ENCODE results near the gene RAPGEF5.

Gene RAPGEF5

GRCh38 chr7:22255834-22256233 lies 101.1 kb downstream of the RAPGEF5 start:
- FAIRE-seq, result no peak

- FAIRE-seq, result no peak
These were observed 101.6 kb downstream of the RAPGEF5 start for GRCh38 chr7:22255342-22255741.

- FAIRE-seq, result no peak
These were observed 103.9 kb downstream of the RAPGEF5 start for GRCh38 chr7:22252936-22253536.

DNA sequence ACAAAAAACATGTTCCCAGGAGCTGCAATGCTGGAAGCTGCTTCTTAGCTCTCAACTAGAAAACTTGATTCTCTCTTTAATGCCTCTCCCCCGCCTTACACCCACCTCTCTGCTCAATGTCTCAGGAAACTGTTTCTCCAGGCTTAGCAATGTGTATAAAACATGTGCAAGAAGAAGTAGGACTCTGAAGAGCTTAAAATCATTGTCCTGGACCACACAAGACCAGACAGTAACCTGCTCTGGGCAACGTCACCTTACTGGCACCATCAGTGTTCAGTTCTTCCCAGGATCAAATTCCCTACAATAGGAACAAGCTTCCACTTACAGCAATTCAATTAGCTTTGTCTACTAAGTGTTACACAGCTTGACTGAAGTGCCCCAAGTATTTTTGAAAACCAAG lies 104.9 kb downstream of the RAPGEF5 start:
- no peak for FAIRE-seq

DNA sequence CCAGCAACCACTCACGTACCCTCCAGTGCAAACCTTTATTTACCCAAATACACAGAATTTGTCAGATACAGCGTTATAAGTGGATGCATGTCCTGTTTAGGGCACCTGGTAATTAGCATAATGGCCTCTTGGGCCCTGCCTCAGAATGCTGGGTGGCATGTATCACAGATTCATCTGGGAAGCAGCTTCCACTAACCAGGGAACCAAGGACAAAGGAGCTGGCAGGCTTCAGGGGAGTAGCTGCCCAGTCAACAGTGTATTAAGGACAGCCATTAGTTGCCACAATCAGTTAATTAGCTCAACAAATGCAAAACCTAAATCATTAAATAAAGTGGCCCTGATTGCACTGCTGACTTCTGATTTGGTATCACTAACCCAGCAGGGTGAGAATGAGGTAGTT lies 105.7 kb downstream of the RAPGEF5 start:
- no peak for FAIRE-seq

DNA sequence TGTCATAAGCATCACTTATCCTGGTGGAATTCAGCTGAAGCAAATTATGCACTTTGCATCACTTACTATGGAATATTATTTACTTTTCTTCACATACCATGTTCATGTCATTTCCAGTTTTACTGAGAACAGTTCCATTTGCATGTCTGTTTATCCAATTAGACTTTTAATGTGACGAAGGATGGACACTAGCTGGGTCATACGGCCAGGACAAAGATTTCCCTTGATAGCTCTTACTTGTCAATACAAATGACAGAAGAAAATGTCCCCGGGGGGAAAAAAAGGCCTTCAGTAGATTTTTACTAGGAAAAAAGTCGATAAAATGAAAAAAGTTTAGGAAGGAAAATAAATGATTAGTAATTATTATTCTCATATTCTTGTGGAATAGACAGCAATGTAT lies 106.6 kb downstream of the RAPGEF5 start:
- no peak for FAIRE-seq

DNA sequence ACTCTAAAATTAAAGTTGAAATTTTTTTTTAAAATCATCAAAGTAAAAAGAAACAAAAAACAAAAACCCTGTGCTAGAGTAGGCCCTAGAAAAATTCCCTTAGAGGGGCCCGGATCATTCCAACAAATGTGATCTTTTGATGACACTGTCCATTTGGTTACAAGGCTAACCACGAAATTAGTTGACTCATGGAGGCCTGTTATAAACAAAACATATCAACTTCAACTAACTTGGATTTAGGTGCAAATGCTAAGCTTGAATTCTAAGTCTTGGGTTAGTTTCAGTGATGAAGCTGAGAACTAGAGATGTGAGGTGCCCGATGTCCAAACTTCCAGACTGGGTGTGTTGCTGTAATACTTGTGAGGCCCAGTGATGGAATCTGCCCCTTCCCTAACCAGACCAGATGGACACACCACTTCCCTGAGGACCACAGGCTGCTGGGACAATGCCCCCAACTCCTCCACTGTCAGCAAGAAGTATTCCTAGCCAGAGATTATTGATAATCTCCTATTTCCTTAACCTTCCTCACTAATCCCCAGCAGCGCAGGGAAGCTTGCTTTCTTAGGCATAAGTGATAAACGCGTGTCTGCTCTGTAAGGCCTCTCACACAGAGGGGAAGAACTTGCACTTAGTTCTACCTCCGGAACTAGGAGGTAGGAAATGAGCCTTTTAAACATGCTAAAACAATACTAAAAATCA lies 108.7 kb downstream of the RAPGEF5 start:
- no peak for FAIRE-seq

DNA sequence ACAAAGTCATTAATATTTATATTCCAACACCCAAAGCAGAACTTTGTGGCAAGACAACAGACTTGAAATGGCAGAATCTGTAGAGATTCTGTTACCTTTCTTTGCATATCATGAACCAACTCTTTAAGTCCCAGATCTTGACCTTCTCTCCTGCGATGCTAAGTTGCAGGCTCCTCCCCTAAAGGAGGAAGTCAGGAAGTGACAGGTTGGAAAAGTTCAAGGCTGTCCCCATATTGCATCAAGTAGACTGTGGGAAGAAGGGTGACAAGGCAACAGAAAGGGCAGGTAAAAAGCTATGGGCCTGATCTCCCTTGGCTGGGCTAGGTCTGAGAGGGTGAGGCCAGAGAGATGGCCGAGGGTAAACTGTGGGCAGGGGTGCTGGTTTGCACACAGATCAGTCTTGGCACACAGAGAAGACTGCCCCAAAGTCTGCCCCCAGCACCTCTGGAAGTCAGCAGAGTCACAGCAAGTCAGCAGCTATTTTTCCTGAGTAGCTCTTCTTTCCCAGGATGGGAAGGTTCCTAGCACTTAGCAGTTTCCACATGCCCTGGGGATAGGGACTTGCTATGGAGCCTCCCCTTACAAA lies 115.1 kb downstream of the RAPGEF5 start:
- FAIRE-seq, result no peak

GRCh38 chr7:22240904-22241571 lies 115.9 kb downstream of the RAPGEF5 start:
- no peak for FAIRE-seq

- no peak for FAIRE-seq
These were observed 118.3 kb downstream of the RAPGEF5 start for GRCh38 chr7:22238354-22239311.

GRCh38 chr7:22235134-22235533 lies 121.8 kb downstream of the RAPGEF5 start:
- no peak for FAIRE-seq

- FAIRE-seq, result no peak
These were observed 122.7 kb downstream of the RAPGEF5 start for GRCh38 chr7:22234227-22234626.

DNA sequence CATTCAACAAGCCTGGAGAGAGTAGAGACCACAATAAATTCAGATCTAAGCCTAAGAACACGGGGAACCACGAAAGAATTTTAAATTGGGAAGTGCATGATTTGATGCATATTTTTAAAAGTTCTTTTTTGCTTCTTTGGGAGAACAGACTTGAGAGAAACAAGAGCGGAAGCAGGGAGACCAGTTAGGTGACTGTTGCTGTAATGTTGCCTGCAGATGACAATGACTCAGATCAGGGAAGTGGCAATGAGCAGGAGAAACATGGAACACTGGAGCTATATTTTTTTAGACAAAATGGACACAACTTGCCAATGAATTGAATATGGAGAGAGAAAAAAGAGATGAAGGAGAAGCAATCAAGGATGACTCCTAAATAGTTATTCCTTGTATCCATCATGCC lies 125.1 kb downstream of the RAPGEF5 start:
- no peak for FAIRE-seq

GRCh38 chr7:22231141-22231540 lies 125.8 kb downstream of the RAPGEF5 start:
- no peak for FAIRE-seq

GRCh38 chr7:22230238-22230637 lies 126.7 kb downstream of the RAPGEF5 start:
- no peak for FAIRE-seq

DNA sequence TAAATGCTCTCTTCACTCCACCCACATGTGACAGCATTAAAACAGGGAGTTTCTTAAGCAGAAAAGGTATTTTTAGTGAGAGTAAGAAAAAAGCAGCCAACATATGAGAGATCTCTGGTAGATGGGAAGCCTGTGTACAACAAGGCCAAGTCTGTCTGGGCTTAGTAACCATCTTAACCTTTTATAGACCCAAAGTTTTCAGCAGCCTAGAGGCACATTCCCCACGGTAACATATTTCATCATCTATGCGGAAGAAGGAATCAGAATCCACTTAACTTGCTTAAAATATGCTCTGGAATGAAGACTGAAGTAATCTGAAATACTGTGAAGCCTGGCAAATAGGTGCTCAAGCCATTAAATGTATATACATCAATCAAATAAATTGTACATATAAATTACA lies 127.8 kb downstream of the RAPGEF5 start:
- no peak for FAIRE-seq

GRCh38 chr7:22223807-22224206 lies 133.1 kb downstream of the RAPGEF5 start:
- FAIRE-seq, result no peak

- FAIRE-seq, result no peak
These were observed 136.0 kb downstream of the RAPGEF5 start for GRCh38 chr7:22220941-22221340.

DNA sequence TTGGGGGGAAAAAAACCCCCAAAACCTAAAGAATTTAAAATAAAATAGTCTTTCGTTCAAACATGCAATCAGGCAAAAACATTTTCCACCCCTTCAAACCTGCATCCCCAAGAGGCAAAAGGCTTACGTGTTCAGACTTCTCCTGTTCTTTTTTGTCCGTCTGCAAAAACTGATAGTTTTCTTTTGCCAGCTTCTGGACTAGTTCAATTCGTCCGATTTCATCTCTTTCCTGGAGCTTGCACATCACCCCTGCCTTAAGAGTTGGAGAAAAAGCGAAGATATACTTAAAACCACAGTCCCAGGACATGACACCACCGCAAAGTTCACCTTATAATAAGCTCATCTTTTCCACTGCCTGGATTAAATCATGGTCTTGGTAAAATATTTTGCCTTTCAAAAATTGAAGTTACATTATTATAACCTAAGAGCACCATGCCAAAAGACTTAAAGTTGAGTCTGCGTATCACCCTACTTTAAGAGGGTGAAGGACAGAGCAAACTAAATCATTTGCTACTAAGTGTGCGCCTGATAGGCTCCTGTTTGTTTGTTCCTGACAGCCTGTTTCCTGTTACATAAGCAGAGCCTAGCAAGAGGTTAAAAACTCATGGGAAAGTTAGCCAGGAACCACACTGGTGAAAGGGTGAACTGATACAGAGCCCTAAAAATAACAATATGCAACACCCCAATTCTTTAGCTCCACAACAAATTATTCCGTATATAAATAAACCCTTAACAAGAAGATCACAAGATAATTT lies 137.0 kb downstream of the RAPGEF5 start:
- FAIRE-seq, result no peak

- FAIRE-seq, result no peak
These were observed 137.9 kb downstream of the RAPGEF5 start for GRCh38 chr7:22219036-22219435.

DNA sequence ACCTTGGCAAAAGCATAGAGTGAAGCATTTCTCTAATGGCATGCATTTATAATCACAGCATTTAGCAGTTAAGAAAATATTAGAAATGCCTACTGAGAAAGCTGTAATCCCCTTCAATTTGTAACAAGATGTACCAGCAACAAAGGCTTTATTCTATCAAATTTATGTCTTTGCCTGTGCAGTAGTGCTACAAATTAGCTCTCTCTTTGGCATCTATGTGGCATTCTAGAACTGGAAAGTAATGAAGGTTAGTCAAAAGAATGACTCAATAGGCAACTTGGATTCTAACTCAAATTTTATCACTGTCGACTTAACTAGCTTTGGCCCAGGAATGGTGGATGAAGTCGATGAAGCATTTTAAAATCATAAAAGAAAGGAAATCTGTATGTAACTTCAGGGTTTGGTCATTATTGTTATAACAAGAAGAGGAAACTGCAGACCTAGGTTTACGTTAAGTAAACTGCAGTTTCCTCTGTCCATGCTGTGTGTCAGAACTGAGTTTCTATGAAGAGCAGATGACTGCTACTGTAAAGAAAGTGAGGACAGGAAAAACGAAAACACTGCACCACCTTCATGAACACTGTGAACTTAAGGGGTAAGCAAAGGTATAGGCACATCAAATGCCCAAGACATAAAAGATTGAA lies 140.0 kb downstream of the RAPGEF5 start:
- no peak for FAIRE-seq
